Cerebellar cortex (tissue), 1 donor: ENCODE measurements around the gene MYL10.

Experiments used
- DNase-seq: peaks from one replicate; pipeline ENCODE4 v3.0.0-alpha.2; 2015; ENCODE audit warnings: low spot score

The MYL10 gene

GRCh38 chr7:101567230-101567629 lies 61.9 kb downstream of the MYL10 start:
- no peak for DNase-seq

- DNase-seq, result no peak
Observed at GRCh38 chr7:101565601-101566209, 63.4 kb downstream of the MYL10 start.

- no peak for DNase-seq
Observed at GRCh38 chr7:101564778-101565211, 64.3 kb downstream of the MYL10 start.

- no peak for DNase-seq
Observed at GRCh38 chr7:101563943-101564777, 64.9 kb downstream of the MYL10 start.
